22Rv1 (cell line): ENCODE measurements around the gene LSM10.

Source experiments
- ZFX ChIP-seq: fragments of 450-650 bp; IDR thresholded peaks from 2 replicates; pipeline ENCODE4 v1.6.1; 2017; ENCODE audit warnings: antibody characterized with exemption, borderline replicate concordance
- TF ChIP-seq, protein P1 (sequence below): fragments of 450-650 bp; IDR thresholded peaks from 2 replicates; pipeline ENCODE4 v1.5.1; 2017; ENCODE audit warnings: mild to moderate bottlenecking

DNA sequence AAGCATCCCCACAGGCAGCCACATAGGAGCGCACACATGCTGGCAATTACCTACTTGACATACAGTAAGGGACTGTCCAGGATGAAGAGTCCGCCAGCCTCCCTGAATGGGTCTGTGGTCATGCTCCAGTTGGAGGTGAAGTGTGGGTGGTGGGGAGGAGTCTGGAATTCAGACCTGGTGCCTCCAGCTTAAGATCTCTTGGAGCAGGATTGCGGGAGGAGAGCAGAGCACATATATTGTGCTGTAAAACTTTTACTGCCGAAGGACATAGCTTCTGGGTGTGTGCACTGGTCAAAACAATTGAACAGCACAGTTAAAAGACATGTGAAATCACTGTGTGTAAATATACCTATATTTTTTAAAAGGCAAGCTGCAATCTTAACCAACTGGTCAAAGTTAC lies 29.9 kb downstream of the LSM10 start:
- TF ChIP-seq, protein P1, sequence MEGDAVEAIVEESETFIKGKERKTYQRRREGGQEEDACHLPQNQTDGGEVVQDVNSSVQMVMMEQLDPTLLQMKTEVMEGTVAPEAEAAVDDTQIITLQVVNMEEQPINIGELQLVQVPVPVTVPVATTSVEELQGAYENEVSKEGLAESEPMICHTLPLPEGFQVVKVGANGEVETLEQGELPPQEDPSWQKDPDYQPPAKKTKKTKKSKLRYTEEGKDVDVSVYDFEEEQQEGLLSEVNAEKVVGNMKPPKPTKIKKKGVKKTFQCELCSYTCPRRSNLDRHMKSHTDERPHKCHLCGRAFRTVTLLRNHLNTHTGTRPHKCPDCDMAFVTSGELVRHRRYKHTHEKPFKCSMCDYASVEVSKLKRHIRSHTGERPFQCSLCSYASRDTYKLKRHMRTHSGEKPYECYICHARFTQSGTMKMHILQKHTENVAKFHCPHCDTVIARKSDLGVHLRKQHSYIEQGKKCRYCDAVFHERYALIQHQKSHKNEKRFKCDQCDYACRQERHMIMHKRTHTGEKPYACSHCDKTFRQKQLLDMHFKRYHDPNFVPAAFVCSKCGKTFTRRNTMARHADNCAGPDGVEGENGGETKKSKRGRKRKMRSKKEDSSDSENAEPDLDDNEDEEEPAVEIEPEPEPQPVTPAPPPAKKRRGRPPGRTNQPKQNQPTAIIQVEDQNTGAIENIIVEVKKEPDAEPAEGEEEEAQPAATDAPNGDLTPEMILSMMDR: no peak
- no peak for TF ChIP-seq ZFX
